Globus pallidus (tissue), 1 donor: ENCODE measurements around the gene PLCB1.
"Not testable (repeated sequence)": the region's sequence is repeated elsewhere in the genome, so short reads cannot be mapped to it uniquely, and the experiment has no call there.

Experiments
- DNase-seq: peaks from one replicate; pipeline ENCODE4 v3.0.0-alpha.2; 2015; ENCODE audit warnings: low spot score

Gene PLCB1

GRCh38 chr20:8404912-8405635 lies 273.0 kb downstream of the PLCB1 start:
- DNase-seq, result no peak

DNA sequence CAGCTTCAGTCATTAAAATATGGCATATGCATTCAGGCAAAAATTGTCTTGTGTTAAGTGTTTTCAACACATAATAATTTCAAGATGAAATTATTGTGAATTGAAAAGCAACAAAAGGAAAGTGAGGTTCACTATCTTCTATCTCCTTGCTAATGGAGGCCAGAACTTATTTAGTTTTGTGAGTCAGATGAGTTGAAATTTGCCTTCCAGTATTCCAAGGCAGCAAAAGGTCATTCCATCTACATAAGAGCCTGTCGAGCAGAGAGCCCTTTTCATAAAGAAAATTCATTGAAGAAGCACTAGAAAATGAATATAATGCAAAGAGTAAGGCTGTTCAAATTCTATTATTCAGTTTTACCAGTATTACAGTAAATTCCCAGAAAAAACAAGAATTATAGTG lies 274.3 kb downstream of the PLCB1 start:
- no peak for DNase-seq

GRCh38 chr20:8408587-8409307 lies 276.7 kb downstream of the PLCB1 start:
- no peak for DNase-seq

GRCh38 chr20:8413691-8414090 lies 281.6 kb downstream of the PLCB1 start:
- DNase-seq, result no peak

GRCh38 chr20:8414586-8415274 lies 282.7 kb downstream of the PLCB1 start:
- DNase-seq, result no peak

GRCh38 chr20:8421981-8422380 lies 289.9 kb downstream of the PLCB1 start:
- DNase-seq, result no peak

- DNase-seq, result no peak
Observed at GRCh38 chr20:8423482-8423881, 291.4 kb downstream of the PLCB1 start.

DNA sequence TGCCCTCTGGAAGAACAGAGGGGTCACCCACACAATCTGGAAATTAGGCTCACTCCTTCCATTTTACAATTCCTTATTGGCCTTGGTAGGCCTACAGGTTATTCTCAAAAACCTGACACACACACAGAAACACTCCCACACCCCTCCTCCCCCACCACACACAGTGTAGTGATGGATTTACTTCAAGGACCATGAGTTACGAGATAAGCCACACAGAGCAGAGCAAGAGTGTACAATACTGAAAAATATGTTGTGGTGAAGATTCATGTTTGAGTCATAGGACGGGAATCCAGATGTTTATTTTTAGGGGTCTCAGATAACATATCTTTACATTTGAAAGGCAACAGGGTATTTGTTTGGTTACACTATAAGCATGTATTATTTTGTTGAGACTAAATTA lies 291.9 kb downstream of the PLCB1 start:
- no peak for DNase-seq

DNA sequence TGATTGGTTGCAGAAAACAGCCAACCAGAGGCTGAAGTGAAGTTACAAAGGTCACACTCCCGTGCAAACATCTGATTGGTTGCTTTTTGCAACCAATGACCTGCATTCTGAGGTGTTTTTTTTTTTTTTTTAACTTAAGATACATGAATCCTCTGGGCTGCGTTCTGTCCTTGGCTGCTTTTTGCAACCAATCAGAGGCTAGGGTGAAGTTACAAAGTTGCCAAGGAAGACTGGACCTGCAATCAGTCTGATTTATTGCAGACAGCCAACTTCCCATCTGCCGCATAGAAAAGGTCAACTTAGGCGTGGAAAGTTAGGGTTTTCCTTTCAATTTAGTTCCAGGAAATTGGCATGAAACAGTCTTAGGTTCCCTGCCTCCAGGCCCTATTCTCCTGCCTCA lies 292.9 kb downstream of the PLCB1 start:
- no peak for DNase-seq

DNA sequence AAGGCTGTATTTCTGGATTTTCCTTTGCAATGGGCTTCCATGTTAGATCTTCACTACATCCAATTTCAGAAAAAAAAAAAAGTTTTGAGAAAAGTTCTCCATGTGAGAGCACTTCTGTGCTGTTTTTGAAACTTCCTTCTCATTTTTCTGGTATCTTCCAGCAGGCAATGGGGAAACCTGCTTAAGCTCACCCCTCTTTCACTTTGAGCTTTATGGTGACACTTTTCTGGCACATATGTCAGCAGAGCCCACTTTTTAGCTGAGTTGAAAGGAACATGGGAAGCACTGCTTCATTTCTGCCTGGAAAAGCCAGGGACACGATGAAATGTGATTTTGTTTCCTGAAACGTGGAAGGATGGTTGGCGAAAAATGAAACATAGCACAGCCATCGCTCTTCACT lies 293.7 kb downstream of the PLCB1 start:
- DNase-seq, result no peak

GRCh38 chr20:8427419-8428040 lies 295.5 kb downstream of the PLCB1 start:
- no peak for DNase-seq

DNA sequence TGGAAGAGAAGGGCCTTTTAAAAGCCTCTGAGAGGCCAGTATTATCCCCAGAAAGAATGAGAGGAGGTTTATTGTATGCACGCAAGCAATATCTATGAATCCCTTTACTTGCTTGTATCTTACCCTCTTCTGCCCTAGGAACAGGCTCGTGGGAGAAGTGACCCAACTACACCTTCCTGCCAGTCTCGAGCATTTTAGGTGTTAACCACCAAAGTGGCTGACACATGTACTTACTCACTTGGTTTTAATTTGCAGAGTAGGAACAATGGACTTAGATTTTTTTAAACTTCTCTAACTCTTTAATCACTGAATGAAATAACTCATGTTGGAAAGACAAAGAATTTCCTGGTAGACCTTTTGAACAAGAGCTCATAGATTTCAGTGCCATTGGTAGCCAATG lies 296.9 kb downstream of the PLCB1 start:
- no peak for DNase-seq

- no peak for DNase-seq
Observed at GRCh38 chr20:8431538-8432434, 299.7 kb downstream of the PLCB1 start.

DNA sequence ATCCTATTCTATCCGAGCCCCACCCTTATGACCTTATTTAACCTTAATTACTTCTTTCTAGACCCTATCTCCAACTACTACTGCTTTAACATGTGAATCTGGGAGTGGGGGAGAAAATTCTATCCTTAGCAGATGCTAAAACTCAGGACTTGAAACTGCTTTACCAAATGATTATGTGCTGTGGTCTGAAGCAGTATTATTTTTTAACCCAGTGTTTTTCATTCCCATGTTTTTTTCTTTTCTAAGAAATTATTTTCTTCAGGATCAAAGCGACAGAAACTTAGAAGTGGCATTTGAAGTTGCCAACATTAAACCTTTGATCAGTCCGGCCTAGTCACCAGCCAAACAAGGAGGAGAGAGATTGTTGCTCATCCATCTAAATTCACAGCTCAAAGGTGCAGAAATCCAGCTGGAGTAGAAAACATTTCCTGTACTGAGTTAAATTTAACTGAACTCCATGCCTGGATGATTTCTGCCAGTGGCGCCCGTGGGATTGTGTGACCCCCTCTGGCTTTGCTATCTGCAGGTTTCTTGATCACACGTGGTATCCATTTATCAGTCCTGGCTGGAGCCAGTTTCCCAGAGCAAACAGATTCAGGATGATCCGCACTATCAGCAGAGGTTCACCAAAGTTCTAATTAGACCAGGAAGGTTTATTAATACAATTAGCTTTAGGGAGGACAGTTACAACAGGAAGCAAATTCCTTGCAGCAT lies 300.5 kb downstream of the PLCB1 start:
- no peak for DNase-seq

DNA sequence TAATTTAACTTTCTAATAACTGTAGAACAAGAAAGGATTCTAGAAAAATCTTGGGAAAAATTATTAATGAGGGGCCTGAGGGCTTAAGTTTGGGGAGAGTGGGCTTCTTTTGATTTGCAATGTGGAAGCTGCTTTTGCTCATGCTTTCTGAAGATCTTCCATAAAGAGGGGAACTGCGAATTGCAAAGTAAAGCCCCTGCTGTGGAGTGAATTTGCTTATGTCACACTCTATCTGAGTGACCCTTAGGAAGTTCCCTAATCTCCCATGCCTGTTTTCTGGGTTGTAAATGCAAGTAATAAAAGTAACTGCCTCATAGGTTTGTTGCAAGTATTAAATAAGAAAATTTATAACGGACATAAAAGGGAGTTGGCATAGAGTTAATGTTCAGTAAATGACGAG lies 301.2 kb downstream of the PLCB1 start:
- no peak for DNase-seq

GRCh38 chr20:8434326-8434876 lies 302.3 kb downstream of the PLCB1 start:
- no peak for DNase-seq

- no peak for DNase-seq
Observed at GRCh38 chr20:8435285-8436035, 303.4 kb downstream of the PLCB1 start.

DNA sequence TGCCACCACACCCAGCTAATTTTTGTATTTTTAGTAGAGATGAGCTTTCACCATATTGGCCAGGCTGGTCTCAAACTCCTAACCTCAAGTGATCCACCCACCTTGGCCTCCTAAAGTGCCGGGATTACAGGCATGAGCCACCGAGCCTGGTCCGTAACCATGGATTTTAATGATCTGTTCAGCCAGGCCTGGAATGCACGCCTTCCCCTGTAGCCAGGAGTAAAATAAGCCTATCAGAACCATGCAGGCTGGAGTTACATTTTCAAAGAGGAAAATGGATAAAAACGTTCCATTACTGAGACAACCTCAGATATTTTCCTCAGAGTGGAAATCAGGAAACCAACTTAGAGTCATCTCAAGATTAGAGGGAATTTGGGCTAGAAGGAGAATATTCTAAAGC lies 304.9 kb downstream of the PLCB1 start:
- DNase-seq, result not testable (repeated sequence)

- no peak for DNase-seq
Observed at GRCh38 chr20:8438748-8439147, 306.7 kb downstream of the PLCB1 start.
